ENCODE results near the gene TNC. TPM values are rescaled to one million over a fixed set of nuclear protein-coding genes. Genes with fewer than 3 reads are reported as not detected.

The TNC gene
- total and polyA plus RNA-seq, 2 of the 4 experiments (the other 2 are of a cell fraction): 192 to 253 TPM

- CTCF ChIA-PET: interaction anchor here (0.7 kb wide), 1 partner anchor 189 kb away, joined by 4 read pairs; no protein-coding TSS in a partner anchor
Observed at GRCh38 chr9:115142090-115142489, 24.1 kb upstream of the TNC start.

More at GRCh38 chr9:115142090-115142489, 24.1 kb upstream of the TNC start:
- Histone ChIP-seq H4K5ac (ENCODE audit: low read depth, low read length) (no peak overlapping the region), H2BK20ac (ENCODE audit: low read depth, low read length) (no peak overlapping the region), H2BK15ac (ENCODE audit: low read depth, low read length) (0 out of 3 replicates have a peak overlapping the region, but pooled peaks have one; percentile 20), H3K18ac (ENCODE audit: low read depth, low read length) (no peak overlapping the region; the same call in 1 of the 2 replicates), H3K9ac (ENCODE audit: low read depth, low read length) (no peak overlapping the region), H4K91ac (ENCODE audit: insufficient read depth, low read depth, low read length) (no peak overlapping the region), H3K27ac (ENCODE audit: insufficient read depth, low read length) (no peak overlapping the region), H4K20me1 (ENCODE audit: insufficient read depth, low read length) (no peaks in the 10 kb centered on the region), H2AK5ac (ENCODE audit: low read depth, low read length) (peak overlapping the region; percentile 2; the same call in 1 of the 2 replicates), H3K9me3 (ENCODE audit: control insufficient read depth, insufficient read depth, low read length) (no peaks in the 10 kb centered on the region), H3K4me3 (ENCODE audit: insufficient read depth, low read depth, low read length) (no peak overlapping the region), H2BK120ac (ENCODE audit: low read depth, low read length) (no peak overlapping the region), H3K56ac (ENCODE audit: extremely low read depth, insufficient read depth, low read length) (no peak overlapping the region), H3K14ac (replicated peaks; ENCODE audit: low read depth, low read length) (no peak overlapping the region), H2AK9ac (replicated peaks; ENCODE audit: low read depth, low read length, poor library complexity) (no peak overlapping the region), H3K27me3 (ENCODE audit: control insufficient read depth, insufficient read depth, low read length) (no peaks in the 10 kb centered on the region), H3K4ac (ENCODE audit: low read depth, low read length) (no peak overlapping the region), H3K79me1 (ENCODE audit: low read depth in 1 of 2, low read length in 2 of 2) (no peaks in the 10 kb centered on the region), H3K9me1 (ENCODE audit: insufficient read depth, low read length) (peaks cover 3% of the 10 kb centered on the region; the same call in 1 of the 2 replicates), H2BK5ac (ENCODE audit: low read depth, low read length, poor library complexity, severe bottlenecking) (no peak overlapping the region), H3K4me2 (ENCODE audit: low read depth, low read length) (no peak overlapping the region), H2AFZ (replicated peaks; ENCODE audit: low read length, poor library complexity) (no peak overlapping the region), H3K36me3 (ENCODE audit: control insufficient read depth, insufficient read depth, low read length) (no peaks in the 10 kb centered on the region), H3K4me1 (ENCODE audit: control insufficient read depth, insufficient read depth, low read length) (peaks cover 10% of the 10 kb centered on the region), H3K23ac (ENCODE audit: low read depth, low read length) (no peak overlapping the region), H4K8ac (ENCODE audit: low read depth in 2 of 2, low read length in 2 of 2) (no peak overlapping the region)
- ATAC-seq (ENCODE audit: low read depth) (no peak), DNase-seq (no peak)
- dilution Hi-C loops (cut with HindIII; ENCODE audit: low sequenced_read_pairs, unreplicated experiment): no loop called here
- no TSS peak for BruUV-seq (replicated peaks)
- POLR2A ChIA-PET (ENCODE audit: unreplicated experiment): no interaction called here
- TF ChIP-seq, protein P1, sequence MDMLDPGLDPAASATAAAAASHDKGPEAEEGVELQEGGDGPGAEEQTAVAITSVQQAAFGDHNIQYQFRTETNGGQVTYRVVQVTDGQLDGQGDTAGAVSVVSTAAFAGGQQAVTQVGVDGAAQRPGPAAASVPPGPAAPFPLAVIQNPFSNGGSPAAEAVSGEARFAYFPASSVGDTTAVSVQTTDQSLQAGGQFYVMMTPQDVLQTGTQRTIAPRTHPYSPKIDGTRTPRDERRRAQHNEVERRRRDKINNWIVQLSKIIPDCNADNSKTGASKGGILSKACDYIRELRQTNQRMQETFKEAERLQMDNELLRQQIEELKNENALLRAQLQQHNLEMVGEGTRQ (IDR thresholded peaks at IDR 0.05; ENCODE audit: low read depth, low read length): no peak
- TF ChIP-seq RAD21 (IDR thresholded peaks at IDR 0.05; ENCODE audit: low read length) (no peak), FOS (IDR thresholded peaks at IDR 0.05; ENCODE audit: low read depth, low read length) (no peak), SMC3 (IDR thresholded peaks at IDR 0.05; ENCODE audit: low read depth, low read length) (no peak), BHLHE40 (IDR thresholded peaks at IDR 0.05; ENCODE audit: low read depth, low read length) (no peak), MXI1 (IDR thresholded peaks at IDR 0.05; ENCODE audit: borderline replicate concordance, low read depth, low read length) (no peak), CEBPB (IDR thresholded peaks at IDR 0.05; ENCODE audit: low read depth, low read length) (no peak), CHD1 (IDR thresholded peaks at IDR 0.05; ENCODE audit: low read depth, low read length) (no peak)
- in situ Hi-C loops (cut with MboI; ENCODE audit: low sequenced_read_pairs): no loop called here
- intact Hi-C loops (cut with micrococcal nuclease): no loop called here

Data from IMR-90 (cell line).